DMS79 (cell line): ENCODE measurements around the gene PRUNE2.
"Not testable (repeated sequence)": the region's sequence is repeated elsewhere in the genome, so short reads cannot be mapped to it uniquely, and the experiment has no call there.

Experiments
- DNase-seq: peaks from one replicate; lab custom pipeline; 2025; lab: John Stamatoyannopoulos, UW

The PRUNE2 gene

GRCh38 chr9:76789840-76790239, 116.1 kb downstream of the PRUNE2 start:
- DNase-seq, result no peak

- DNase-seq, result no peak
Measured at GRCh38 chr9:76787677-76788076, 118.2 kb downstream of the PRUNE2 start.

GRCh38 chr9:76785501-76785900, 120.4 kb downstream of the PRUNE2 start:
- peak; percentile 70 for DNase-seq

- DNase-seq, result no peak
Measured at GRCh38 chr9:76784881-76785280, 121.0 kb downstream of the PRUNE2 start.

GRCh38 chr9:76772686-76773445, 133.0 kb downstream of the PRUNE2 start:
- DNase-seq, result no peak

- DNase-seq, result no peak
Measured at GRCh38 chr9:76766126-76766525, 139.8 kb downstream of the PRUNE2 start.

GRCh38 chr9:76764138-76764537, 141.8 kb downstream of the PRUNE2 start, which contains the start of gene PCA3:
Gene PCA3, plus strand, starts transcription at chr9:76764438.
- DNase-seq, result no peak

GRCh38 chr9:76761448-76761847, 144.5 kb downstream of the PRUNE2 start:
- no peak for DNase-seq

GRCh38 chr9:76759732-76760131, 146.2 kb downstream of the PRUNE2 start:
- no peak for DNase-seq

GRCh38 chr9:76758476-76758875, 147.4 kb downstream of the PRUNE2 start:
- DNase-seq, result no peak

GRCh38 chr9:76756941-76757673, 148.8 kb downstream of the PRUNE2 start:
- DNase-seq, result peak; percentile 70

GRCh38 chr9:76756268-76756640, 149.7 kb downstream of the PRUNE2 start:
- peak; percentile 5 for DNase-seq

GRCh38 chr9:76751001-76751400, 154.9 kb downstream of the PRUNE2 start:
- no peak for DNase-seq

GRCh38 chr9:76744336-76744735, 161.6 kb downstream of the PRUNE2 start:
- no peak for DNase-seq

- no peak for DNase-seq
Measured at GRCh38 chr9:76743931-76744330, 162.0 kb downstream of the PRUNE2 start.

- DNase-seq, result not testable (repeated sequence)
Measured at GRCh38 chr9:76742890-76743289, 163.0 kb downstream of the PRUNE2 start.

GRCh38 chr9:76741524-76741923, 164.4 kb downstream of the PRUNE2 start:
- no peak for DNase-seq

- DNase-seq, result no peak
Measured at GRCh38 chr9:76738402-76738801, 167.5 kb downstream of the PRUNE2 start.

- no peak for DNase-seq
Measured at GRCh38 chr9:76737154-76737902, 168.6 kb downstream of the PRUNE2 start.

GRCh38 chr9:76734716-76735115, 171.2 kb downstream of the PRUNE2 start:
- DNase-seq, result no peak

GRCh38 chr9:76733096-76733495, 172.8 kb downstream of the PRUNE2 start:
- no peak for DNase-seq

- DNase-seq, result no peak
Measured at GRCh38 chr9:76732341-76732958, 173.5 kb downstream of the PRUNE2 start.
